BJ (cell line): ENCODE measurements around the gene ATP8A1. TPM values are rescaled to one million over a fixed set of nuclear protein-coding genes. Genes with fewer than 3 reads are reported as not detected.
"Not testable (repeated sequence)": the region's sequence is repeated elsewhere in the genome, so short reads cannot be mapped to it uniquely, and the experiment has no call there.

ENCODE experiments used
- CTCF ChIA-PET: fragments of 350-600 bp; formaldehyde crosslinking; extraction: SDS; loops from one replicate; lab custom pipeline; 2021; ENCODE audit warnings: antibody characterized with exemption, inconsistent platforms; lab: Yijun Ruan, JAX
- POLR2A ChIA-PET: fragments of 300-600 bp; sonication (Branson Sonifier 250); formaldehyde crosslinking; extraction: SDS; loops from one replicate; lab custom pipeline; 2021; ENCODE audit warnings: antibody characterized with exemption; lab: Charles Lee
- DNase-seq: peaks from one replicate; pipeline ENCODE4 v3.0.0-alpha.2; 2011; ENCODE audit warnings: low read depth
- H3K27me3 ChIP-seq: 2 replicates; pipeline ENCODE4 v1.6.0; 2011; ENCODE audit warnings: low read length; ENCODE audit not compliant: control insufficient read depth, insufficient read depth
- H3K36me3 ChIP-seq: 2 replicates; pipeline ENCODE4 v1.5.1; 2011; ENCODE audit warnings: low read length; ENCODE audit not compliant: control insufficient read depth, insufficient read depth
- H3K4me3 ChIP-seq: 2 replicates; pipeline ENCODE4 v1.5.1; 2011; ENCODE audit warnings: low read depth, mild to moderate bottlenecking, control low read depth, low read length
- polyA plus RNA-seq: library from polyadenylated mRNA; depleted of rRNA; stranded (reverse); fragments of >200 nt; gene quantifications from 2 replicates; pipeline ENCODE4 v1.2.3, GENCODE V29; 2011
- TF ChIP-seq, protein P1 (sequence below): IDR thresholded peaks from 2 replicates; pipeline ENCODE4 v1.5.1; 2011; ENCODE audit warnings: low read depth, mild to moderate bottlenecking, control low read depth, inconsistent platforms, low read length, moderate library complexity; ENCODE audit not compliant: insufficient read depth

Gene ATP8A1
- polyA plus RNA-seq, 1 experiment: 0.02 TPM

DNA sequence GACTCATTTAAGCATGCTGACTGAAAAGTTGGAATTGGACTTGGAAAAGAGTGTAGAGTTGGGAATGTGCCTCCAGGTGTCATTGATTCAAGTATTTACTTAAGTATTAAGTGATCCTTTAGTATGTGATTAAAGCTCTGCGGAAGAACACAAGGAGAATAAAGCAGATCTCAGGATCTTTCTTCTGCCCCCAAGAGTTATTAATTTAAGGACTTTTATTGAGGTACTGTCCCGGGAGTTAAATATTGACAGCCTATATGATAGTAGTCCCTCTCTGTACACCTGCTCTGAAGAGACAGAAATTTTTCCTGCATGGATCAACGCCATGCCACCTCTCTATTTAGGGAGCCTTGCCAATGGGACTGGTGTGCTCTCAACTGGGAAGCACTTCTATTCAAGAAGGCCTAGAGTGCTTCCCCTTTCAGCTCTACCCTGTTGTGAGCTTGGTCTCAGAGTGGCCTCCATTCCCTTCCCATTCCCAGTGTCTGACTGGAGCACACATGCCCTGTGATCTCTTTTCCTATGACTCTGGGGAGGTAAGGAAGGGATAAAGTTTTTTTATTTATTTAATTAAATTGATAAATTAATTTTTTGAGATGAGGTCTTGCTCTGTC is 183.7 kb downstream of the ATP8A1 start:
- H3K27me3 ChIP-seq: no peaks in the 10 kb centered on the region
- ChIA-PET POLR2A (no interaction called here), CTCF (no interaction called here)
- DNase-seq: no peak
- H3K36me3 ChIP-seq: no peaks in the 10 kb centered on the region
- H3K4me3 ChIP-seq: no peak overlapping the region
- TF ChIP-seq, protein P1, sequence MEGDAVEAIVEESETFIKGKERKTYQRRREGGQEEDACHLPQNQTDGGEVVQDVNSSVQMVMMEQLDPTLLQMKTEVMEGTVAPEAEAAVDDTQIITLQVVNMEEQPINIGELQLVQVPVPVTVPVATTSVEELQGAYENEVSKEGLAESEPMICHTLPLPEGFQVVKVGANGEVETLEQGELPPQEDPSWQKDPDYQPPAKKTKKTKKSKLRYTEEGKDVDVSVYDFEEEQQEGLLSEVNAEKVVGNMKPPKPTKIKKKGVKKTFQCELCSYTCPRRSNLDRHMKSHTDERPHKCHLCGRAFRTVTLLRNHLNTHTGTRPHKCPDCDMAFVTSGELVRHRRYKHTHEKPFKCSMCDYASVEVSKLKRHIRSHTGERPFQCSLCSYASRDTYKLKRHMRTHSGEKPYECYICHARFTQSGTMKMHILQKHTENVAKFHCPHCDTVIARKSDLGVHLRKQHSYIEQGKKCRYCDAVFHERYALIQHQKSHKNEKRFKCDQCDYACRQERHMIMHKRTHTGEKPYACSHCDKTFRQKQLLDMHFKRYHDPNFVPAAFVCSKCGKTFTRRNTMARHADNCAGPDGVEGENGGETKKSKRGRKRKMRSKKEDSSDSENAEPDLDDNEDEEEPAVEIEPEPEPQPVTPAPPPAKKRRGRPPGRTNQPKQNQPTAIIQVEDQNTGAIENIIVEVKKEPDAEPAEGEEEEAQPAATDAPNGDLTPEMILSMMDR: no peak

DNA sequence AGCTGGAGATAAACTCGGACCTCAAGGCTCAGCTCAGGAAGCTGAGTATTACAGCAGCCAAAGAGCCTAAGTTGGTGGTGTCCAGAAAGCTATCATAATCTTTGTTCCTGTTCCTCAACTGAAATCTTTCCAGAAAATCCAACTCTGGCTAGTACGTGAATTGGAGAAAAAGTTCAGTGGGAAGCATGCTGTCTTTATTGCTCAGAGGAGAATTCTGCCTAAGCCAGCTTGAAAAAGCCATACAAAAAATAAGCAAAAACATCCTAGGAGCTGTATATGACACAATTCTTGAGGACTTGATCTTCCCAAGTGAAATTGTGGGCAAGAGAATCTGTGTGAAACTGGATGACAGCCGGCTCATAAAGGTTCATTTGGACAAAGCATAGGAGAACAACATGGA is 185.0 kb downstream of the ATP8A1 start:
- POLR2A ChIA-PET: no interaction called here
- CTCF ChIA-PET: interaction anchor here (0.6 kb wide), 1 partner anchor 40 kb away, joined by 3 read pairs; no protein-coding TSS in a partner anchor

DNA sequence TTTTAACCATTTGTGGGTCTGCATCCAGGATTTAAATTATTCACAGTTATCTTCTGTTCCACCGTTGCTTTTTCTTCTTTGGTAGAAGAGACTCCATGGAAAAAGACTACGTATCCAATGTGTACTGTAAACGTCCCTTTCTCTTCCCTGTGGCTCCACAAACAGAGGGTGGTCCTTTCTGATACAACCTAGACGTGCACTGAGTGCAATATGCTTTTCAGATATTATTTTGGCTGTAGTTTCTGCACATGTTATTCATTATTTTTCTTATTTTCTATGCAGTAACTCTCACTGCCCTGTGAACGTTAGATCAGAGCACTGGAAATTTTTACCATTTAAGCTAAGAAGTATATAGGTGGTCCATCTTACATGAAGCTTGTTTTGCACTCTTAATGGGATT is 186.9 kb downstream of the ATP8A1 start:
- no peak for DNase-seq
- CTCF ChIA-PET: interaction anchor here (1.0 kb wide), 1 partner anchor 10 kb away, joined by 3 read pairs; no protein-coding TSS in a partner anchor
- no peaks in the 10 kb centered on the region for H3K27me3 ChIP-seq
- no peaks in the 10 kb centered on the region for H3K36me3 ChIP-seq
- TF ChIP-seq, protein P1: no peak
- POLR2A ChIA-PET: no interaction called here
- no peak overlapping the region for H3K4me3 ChIP-seq

More for the DNA sequence above, 185.0 kb downstream of the ATP8A1 start:
- no peak overlapping the region for H3K4me3 ChIP-seq
- no peaks in the 10 kb centered on the region for H3K27me3 ChIP-seq
- no peaks in the 10 kb centered on the region for H3K36me3 ChIP-seq
- no peak for DNase-seq
- TF ChIP-seq, protein P1: no peak

DNA sequence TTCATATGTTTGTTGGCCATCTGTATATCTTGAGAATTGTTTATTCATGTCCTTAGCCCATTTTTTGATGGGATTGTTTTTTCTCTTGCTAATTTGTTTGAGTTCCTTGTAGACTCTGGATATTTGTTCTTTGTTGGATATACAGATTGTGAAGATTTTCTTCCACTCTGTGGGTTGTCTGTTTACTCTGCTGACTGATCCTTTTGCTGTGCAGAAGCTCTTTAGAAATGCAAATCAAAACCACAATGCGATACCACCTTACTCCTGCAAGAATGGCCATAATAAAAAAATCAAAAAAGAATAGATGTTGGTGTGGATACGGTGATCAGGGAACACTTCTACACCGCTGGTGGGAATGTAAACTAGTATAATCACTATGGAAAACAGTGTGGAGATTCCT is 189.1 kb downstream of the ATP8A1 start:
- CTCF ChIA-PET, H3K27me3 ChIP-seq, H3K4me3 ChIP-seq, DNase-seq, POLR2A ChIA-PET, H3K36me3 ChIP-seq: not testable (repeated sequence)

DNA sequence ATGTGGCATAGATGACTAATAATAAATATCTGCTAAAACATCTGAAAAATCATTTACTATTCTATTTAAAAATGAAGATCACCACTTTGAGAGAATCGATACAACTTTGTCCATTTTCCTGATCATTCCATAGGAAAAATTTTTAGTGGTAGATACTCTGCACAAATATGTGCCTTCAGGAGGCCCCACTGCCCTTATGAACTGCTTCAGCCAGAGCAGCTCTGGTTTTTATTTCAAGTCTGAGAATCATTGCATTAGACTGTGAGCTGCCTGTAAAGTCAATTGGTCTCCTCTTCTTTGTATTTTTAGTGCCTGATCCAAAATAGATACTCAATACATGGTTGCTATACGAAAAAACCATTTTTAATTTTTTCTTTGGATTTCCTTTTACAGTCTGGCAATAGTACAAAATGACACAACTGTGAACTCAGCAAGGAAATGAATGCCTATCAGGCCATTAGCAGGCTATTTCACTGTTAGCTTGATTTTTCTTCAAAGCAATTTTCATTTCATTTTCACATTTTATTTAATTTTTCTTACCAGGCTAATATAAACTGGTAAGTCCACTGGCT is 190.5 kb downstream of the ATP8A1 start:
- POLR2A ChIA-PET: no interaction called here
- Histone ChIP-seq H3K4me3 (no peak overlapping the region), H3K36me3 (no peaks in the 10 kb centered on the region), H3K27me3 (no peaks in the 10 kb centered on the region)
- CTCF ChIA-PET: no interaction called here
- DNase-seq: no peak
- TF ChIP-seq, protein P1: no peak
